Hematopoietic multipotent progenitor cell (in vitro differentiated cells): ENCODE results near the gene LARGE1. TPM values are rescaled to one million over a fixed set of nuclear protein-coding genes. Genes with fewer than 3 reads are reported as not detected.

Experiments
- DNase-seq, 3 donors: peaks; one replicate each; pipeline ENCODE4 v3.0.0-alpha.2; 2011 to 2015; ENCODE audit warnings: low read depth in 2 of 3, low spot score in 2 of 3
- total RNA-seq: library from RNA; depleted of rRNA; stranded (reverse); fragments of >200 nt; gene quantifications from one replicate; pipeline ENCODE4 v1.2.3, GENCODE V29; 2012

The LARGE1 gene
- total RNA-seq, 1 donor, result 1.6 TPM

- no peak for DNase-seq
Observed at GRCh38 chr22:33741025-33741424, 179.3 kb downstream of the LARGE1 start.

GRCh38 chr22:33739516-33739915 is 180.8 kb downstream of the LARGE1 start:
- no peak for DNase-seq

- DNase-seq, result no peak
Observed at GRCh38 chr22:33737662-33738061, 182.6 kb downstream of the LARGE1 start.

- no peak for DNase-seq
Observed at GRCh38 chr22:33735978-33736377, 184.3 kb downstream of the LARGE1 start.

- no peak for DNase-seq
Observed at GRCh38 chr22:33728847-33729246, 191.4 kb downstream of the LARGE1 start.

GRCh38 chr22:33726294-33726734 is 194.0 kb downstream of the LARGE1 start:
- DNase-seq, result no peak

- DNase-seq, result peak in 1 of 3 donors; percentile 3
Observed at GRCh38 chr22:33723915-33724314, 196.4 kb downstream of the LARGE1 start.

- no peak for DNase-seq
Observed at GRCh38 chr22:33722816-33723215, 197.5 kb downstream of the LARGE1 start.

GRCh38 chr22:33720166-33720878 is 200.0 kb downstream of the LARGE1 start:
- DNase-seq, result no peak

- no peak for DNase-seq
Observed at GRCh38 chr22:33717694-33718396, 202.4 kb downstream of the LARGE1 start.

- DNase-seq, result no peak
Observed at GRCh38 chr22:33715237-33715985, 204.9 kb downstream of the LARGE1 start.

- no peak for DNase-seq
Observed at GRCh38 chr22:33710326-33710725, 209.9 kb downstream of the LARGE1 start.

GRCh38 chr22:33707581-33707980 is 212.7 kb downstream of the LARGE1 start:
- no peak for DNase-seq

GRCh38 chr22:33706100-33706499 is 214.2 kb downstream of the LARGE1 start:
- no peak for DNase-seq

GRCh38 chr22:33699176-33699575 is 221.1 kb downstream of the LARGE1 start:
- DNase-seq, result no peak

GRCh38 chr22:33697640-33698039 is 222.6 kb downstream of the LARGE1 start:
- no peak for DNase-seq

- DNase-seq, result no peak
Observed at GRCh38 chr22:33691057-33691630, 229.1 kb downstream of the LARGE1 start.

- DNase-seq, result no peak
Observed at GRCh38 chr22:33688903-33689302, 231.4 kb downstream of the LARGE1 start.

- DNase-seq, result no peak
Observed at GRCh38 chr22:33687464-33687863, 232.8 kb downstream of the LARGE1 start.

- no peak for DNase-seq
Observed at GRCh38 chr22:33684087-33684486, 236.2 kb downstream of the LARGE1 start.

GRCh38 chr22:33682927-33683326 is 237.3 kb downstream of the LARGE1 start:
- no peak for DNase-seq
